GM03348 (cell line): Measurements from ENCODE around the gene ZCCHC8.

Experiments
- DNase-seq: peaks from one replicate; pipeline ENCODE4 v3.0.0; 2012; ENCODE audit warnings: low spot score

The ZCCHC8 gene

GRCh38 chr12:122427403-122427802 is 73.3 kb downstream of the ZCCHC8 start:
- no peak for DNase-seq

GRCh38 chr12:122423258-122424165 is 77.2 kb downstream of the ZCCHC8 start:
- peak; percentile 36 for DNase-seq

DNA sequence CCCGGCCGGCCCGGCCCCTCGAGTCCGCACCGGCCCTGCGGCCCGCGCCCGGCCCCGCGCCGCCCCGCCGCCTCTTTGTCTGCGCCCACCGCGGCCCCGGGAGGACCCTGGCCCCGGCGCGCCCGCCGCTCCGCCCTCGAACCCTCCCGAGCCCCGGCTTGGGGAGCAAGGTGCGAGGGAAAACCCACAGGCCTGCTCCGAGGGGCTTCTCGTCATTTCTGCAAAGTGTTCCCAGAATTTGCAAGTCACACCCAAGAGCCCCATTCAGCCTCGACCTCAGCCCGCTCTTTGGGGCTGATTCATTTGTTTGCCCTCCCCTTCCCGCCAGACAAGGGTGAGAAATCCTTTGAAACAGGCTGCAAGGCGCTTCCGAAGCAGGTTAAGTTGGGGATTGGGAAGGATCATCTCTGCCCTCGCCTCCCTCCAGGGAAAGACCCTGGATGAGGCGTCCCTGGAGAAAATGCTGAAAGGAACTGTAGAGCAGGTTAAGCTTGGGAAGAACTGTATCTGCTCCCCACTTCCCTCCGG is 77.9 kb downstream of the ZCCHC8 start:
- DNase-seq, result peak; percentile 62

DNA sequence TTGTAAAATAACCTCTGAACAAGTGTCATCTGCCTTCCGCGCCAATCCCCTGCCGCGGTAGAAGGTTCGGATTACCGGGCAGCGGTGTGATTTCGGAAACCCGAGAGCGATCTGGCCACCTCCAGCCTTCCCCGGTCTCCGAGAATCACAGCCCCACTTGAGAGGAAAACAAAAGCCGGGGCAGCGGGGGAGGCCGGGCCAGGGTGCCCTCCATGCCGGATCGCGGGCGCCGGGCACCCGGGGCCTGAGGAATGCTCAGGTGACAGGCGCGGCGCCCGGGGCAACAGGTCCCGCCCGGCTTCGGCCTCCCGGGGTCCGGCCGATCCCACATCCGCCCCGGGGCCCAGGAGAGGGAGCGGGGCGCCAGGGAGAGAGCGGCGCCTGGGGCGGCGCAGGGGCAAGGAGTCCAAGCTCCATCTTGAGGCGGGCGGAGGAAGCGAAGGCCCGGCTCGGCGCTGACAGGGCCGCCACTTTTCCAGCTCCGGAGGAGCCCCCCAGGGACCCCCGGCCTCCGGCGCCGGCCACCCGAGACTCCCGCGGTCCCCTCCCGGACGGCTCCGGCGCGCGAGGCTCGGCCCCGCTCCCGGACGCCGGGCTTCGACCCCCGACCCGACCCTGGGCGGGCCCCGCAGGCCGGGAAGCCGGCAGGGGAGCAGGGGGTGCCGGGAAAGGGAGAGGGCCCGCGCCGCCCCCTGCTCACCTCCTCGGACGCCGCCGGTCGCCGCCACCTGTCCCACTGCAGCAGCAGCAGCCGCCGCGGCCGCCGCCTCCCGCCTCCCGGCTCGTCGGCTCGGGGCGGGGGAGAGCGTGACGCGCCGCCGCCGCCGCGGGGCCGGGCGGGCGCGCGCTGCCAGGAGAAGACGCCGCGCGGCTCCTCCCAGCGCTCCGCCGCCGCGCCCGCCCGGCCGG is 78.7 kb downstream of the ZCCHC8 start, which contains the start of gene CLIP1:
Gene CLIP1 (minus strand): TSS at position 849 of the 909 bp plus-strand sequence. CDS start 42,217 bp downstream, outside the sequence.
- peak; percentile 91 for DNase-seq
